ENCODE data around the gene CHRNA7.

CHRNA7 gene

GRCh38 chr15:32099097-32099785 lies 68.9 kb downstream of the CHRNA7 start:
- H3K4me3 ChIP-seq (ENCODE audit: low read length) = no peak overlapping the region
- no peak for TF ChIP-seq ZNF274 (IDR thresholded peaks at IDR 0.05; ENCODE audit: low read depth, low read length)

- TF ChIP-seq ZNF274 (IDR thresholded peaks at IDR 0.05; ENCODE audit: low read depth, low read length) = no peak
Observed at GRCh38 chr15:32099956-32100684, 69.8 kb downstream of the CHRNA7 start.

GRCh38 chr15:32104061-32104995 lies 74.0 kb downstream of the CHRNA7 start:
- no peak for TF ChIP-seq ZNF274 (IDR thresholded peaks at IDR 0.05; ENCODE audit: low read depth, low read length)
- no peak overlapping the region for H3K4me3 ChIP-seq (ENCODE audit: low read length)

More at GRCh38 chr15:32099956-32100684, 69.8 kb downstream of the CHRNA7 start:
- no peak overlapping the region for H3K4me3 ChIP-seq (ENCODE audit: low read length)

DNA sequence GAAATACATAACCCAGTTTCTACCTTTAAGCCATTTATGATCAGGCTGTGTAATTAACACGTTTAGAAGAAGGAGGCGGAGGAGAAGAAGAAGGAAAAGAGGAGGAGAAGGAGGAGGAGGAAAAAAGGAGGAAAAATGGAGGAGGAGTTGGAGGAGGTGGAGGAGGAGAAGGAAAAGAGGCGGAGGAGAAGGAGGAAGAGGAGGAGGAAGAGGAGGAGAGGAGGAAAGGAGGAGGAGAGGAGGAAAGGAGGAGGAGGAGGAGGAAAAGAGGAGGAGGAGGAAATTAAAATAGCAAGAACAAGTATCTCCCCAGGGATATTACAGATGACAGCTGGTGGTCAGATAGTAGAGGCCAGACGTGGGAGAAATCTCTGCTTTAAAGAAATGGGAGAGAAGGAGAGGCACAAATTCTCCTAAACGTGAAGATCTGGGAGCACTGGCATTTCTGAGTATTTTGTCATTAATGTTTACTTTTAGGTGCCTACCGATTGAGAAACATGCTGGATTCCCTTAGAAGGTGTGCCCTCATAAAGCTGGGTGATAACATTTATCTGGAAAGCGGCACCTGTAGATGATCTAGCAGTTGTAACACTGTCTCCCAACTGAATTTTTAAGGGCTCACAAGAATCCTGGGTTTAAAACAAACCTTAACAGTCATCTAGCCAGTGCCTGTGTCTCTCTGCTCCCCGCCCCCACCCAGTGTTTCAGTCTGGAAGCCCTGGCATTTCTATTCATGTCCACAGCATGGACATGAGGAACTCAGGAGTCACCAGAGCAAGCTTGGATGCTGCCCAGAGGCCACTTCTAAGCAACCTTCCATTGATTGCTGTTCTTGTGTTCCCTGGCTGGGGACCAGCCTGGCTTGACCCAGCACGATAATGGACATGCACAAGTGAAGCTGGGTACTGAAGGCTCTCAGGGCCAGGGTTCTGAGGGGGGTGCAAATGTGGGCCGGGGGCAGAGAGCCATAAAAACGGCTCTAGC lies 75.2 kb downstream of the CHRNA7 start:
- no peak overlapping the region for H3K4me3 ChIP-seq (ENCODE audit: low read length)
- no peak for TF ChIP-seq ZNF274 (IDR thresholded peaks at IDR 0.05; ENCODE audit: low read depth, low read length)

- TF ChIP-seq ZNF274 (IDR thresholded peaks at IDR 0.05; ENCODE audit: low read depth, low read length) = no peak
- H3K4me3 ChIP-seq (ENCODE audit: low read length) = no peak overlapping the region
Observed at GRCh38 chr15:32106401-32107381, 76.4 kb downstream of the CHRNA7 start.

GRCh38 chr15:32107477-32108080 lies 77.3 kb downstream of the CHRNA7 start:
- H3K4me3 ChIP-seq (ENCODE audit: low read length) = no peak overlapping the region
- TF ChIP-seq ZNF274 (IDR thresholded peaks at IDR 0.05; ENCODE audit: low read depth, low read length) = no peak

GRCh38 chr15:32108661-32109060 lies 78.3 kb downstream of the CHRNA7 start:
- no peak for TF ChIP-seq ZNF274 (IDR thresholded peaks at IDR 0.05; ENCODE audit: low read depth, low read length)
- no peak overlapping the region for H3K4me3 ChIP-seq (ENCODE audit: low read length)

DNA sequence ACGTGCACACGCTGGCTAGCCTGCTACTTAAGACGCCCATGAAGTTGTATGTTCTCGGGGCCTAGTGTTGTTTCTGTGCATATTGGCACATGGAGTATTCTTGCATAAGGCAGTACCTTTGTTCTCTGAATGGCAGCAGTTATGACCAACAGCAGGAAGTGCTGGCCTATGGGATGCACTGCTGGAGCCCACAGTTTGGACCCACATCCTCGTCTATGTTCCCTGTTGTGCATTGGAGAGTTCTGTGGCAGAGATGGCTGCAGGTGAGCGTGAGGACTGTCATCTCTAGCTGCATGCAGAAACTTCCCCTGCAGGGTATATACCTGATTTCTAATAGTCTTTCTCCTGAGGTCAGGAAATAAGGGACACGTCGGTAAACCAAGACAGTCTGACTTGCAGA lies 81.8 kb downstream of the CHRNA7 start:
- TF ChIP-seq ZNF274 (IDR thresholded peaks at IDR 0.05; ENCODE audit: low read depth, low read length) = no peak

DNA sequence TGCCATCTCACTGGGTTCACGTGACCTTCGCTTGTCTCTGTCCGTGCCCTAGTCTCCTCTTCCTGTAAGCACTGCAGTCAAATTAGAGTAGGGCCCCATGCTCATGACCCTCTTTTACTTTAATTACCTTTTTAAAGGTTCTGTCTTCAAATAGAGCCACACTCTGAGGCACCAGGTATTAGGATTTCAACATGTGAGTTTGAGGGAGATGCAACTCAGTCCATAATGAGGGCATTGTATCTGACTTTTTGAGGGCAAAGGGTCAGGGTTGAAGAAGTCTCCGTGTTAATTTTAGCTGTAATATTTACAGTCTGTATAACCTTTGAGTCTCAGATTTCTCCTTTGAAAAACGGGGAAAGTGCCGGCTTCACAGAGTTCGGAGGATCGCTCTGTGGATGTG lies 82.9 kb downstream of the CHRNA7 start:
- H3K4me3 ChIP-seq (ENCODE audit: low read length) = no peak overlapping the region
- no peak for TF ChIP-seq ZNF274 (IDR thresholded peaks at IDR 0.05; ENCODE audit: low read depth, low read length)

More for the DNA sequence above, 81.8 kb downstream of the CHRNA7 start:
- no peak overlapping the region for H3K4me3 ChIP-seq (ENCODE audit: low read length)

DNA sequence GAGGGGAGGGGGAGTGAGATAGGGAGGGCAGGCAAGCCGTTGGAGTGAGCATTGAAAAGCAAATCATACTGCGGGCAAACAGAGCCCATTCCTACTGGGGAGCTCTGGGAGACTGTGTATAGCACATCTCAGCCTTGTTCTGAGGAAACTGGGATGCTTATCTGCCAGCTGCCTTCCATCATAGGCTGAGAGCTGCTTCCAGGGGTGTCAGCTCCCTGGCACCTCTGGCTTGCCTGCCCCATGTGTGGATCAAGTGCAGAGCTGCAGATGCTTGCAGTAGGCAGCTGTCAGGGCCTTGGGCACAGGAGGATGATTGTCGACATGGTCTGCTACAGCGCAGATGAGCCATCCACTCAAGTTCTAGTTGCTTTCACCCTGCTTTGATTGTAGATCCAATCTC lies 86.8 kb downstream of the CHRNA7 start:
- H3K4me3 ChIP-seq (ENCODE audit: low read length) = no peak overlapping the region
- no peak for TF ChIP-seq ZNF274 (IDR thresholded peaks at IDR 0.05; ENCODE audit: low read depth, low read length)

- H3K4me3 ChIP-seq (ENCODE audit: low read length) = no peak overlapping the region
- no peak for TF ChIP-seq ZNF274 (IDR thresholded peaks at IDR 0.05; ENCODE audit: low read depth, low read length)
Observed at GRCh38 chr15:32119286-32119685, 89.0 kb downstream of the CHRNA7 start.
